ENCODE data around the gene ATAD3C. TPM values are rescaled to one million over a fixed set of nuclear protein-coding genes. Genes with fewer than 3 reads are reported as not detected.
"Not testable (repeated sequence)": the region's sequence is repeated elsewhere in the genome, so short reads cannot be mapped to it uniquely, and the experiment has no call there.

Gene ATAD3C
- total RNA-seq, 1 donor from 2014 or later = not detected

- Histone ChIP-seq H3K9me3 (no peaks in the 10 kb centered on the region), H3K4me1 (no peaks in the 10 kb centered on the region), H3K4me3 (no peak overlapping the region), H3K27ac (no peak overlapping the region), H3K27me3 (no peaks in the 10 kb centered on the region), H3K36me3 (peaks cover 0 to 70% of the 10 kb centered on the region in 2 donors)
- no peak for DNase-seq (ENCODE audit: extremely low spot score in 2 of 2)
- TF ChIP-seq CTCF (IDR thresholded peaks at IDR 0.05) = no peak
- TF ChIP-seq POLR2A (IDR thresholded peaks at IDR 0.05) = no peak
- TF ChIP-seq POLR2AphosphoS5 (IDR thresholded peaks at IDR 0.05; ENCODE audit: insufficient read depth in 1 of 2, low read depth in 1 of 2) = no peak
- intact Hi-C loops (cut with DNase I) = no loop called here
Observed at GRCh38 chr1:1487701-1488100, 38.2 kb downstream of the ATAD3C start.

- H3K4me1 ChIP-seq = no peaks in the 10 kb centered on the region
- H3K27me3 ChIP-seq = no peaks in the 10 kb centered on the region
- intact Hi-C loops (cut with DNase I) = no loop called here
- no peak for DNase-seq (ENCODE audit: extremely low spot score in 2 of 2)
- H3K4me3 ChIP-seq = no peak overlapping the region
- H3K36me3 ChIP-seq = peaks cover 0 to 64% of the 10 kb centered on the region in 2 donors
- H3K27ac ChIP-seq = no peak overlapping the region
- H3K9me3 ChIP-seq = no peaks in the 10 kb centered on the region
- TF ChIP-seq POLR2AphosphoS5 (IDR thresholded peaks at IDR 0.05; ENCODE audit: insufficient read depth in 1 of 2, low read depth in 1 of 2) = no peak
- TF ChIP-seq POLR2A (IDR thresholded peaks at IDR 0.05) = no peak
- TF ChIP-seq CTCF (IDR thresholded peaks at IDR 0.05) = no peak
Observed at GRCh38 chr1:1489231-1489630, 39.7 kb downstream of the ATAD3C start.

- no peak for DNase-seq (ENCODE audit: extremely low spot score in 2 of 2)
- no peak for TF ChIP-seq POLR2AphosphoS5 (IDR thresholded peaks at IDR 0.05; ENCODE audit: insufficient read depth in 1 of 2, low read depth in 1 of 2)
- no peak for TF ChIP-seq CTCF (IDR thresholded peaks at IDR 0.05)
- no peak for TF ChIP-seq POLR2A (IDR thresholded peaks at IDR 0.05)
- no peaks in the 10 kb centered on the region for H3K27me3 ChIP-seq
- no peaks in the 10 kb centered on the region for H3K4me1 ChIP-seq
- no peak overlapping the region for H3K27ac ChIP-seq
- no peaks in the 10 kb centered on the region for H3K9me3 ChIP-seq
- H3K36me3 ChIP-seq = peaks cover 0 to 63% of the 10 kb centered on the region in 2 donors
- intact Hi-C loops (cut with DNase I) = no loop called here
- no peak overlapping the region for H3K4me3 ChIP-seq
Observed at GRCh38 chr1:1489861-1490260, 40.4 kb downstream of the ATAD3C start.

- H3K9me3 ChIP-seq = no peaks in the 10 kb centered on the region
- DNase-seq (ENCODE audit: extremely low spot score in 2 of 2) = no peak
- no peaks in the 10 kb centered on the region for H3K27me3 ChIP-seq
- H3K4me3 ChIP-seq = no peak overlapping the region
- no peak overlapping the region for H3K27ac ChIP-seq
- TF ChIP-seq POLR2AphosphoS5 (IDR thresholded peaks at IDR 0.05; ENCODE audit: insufficient read depth in 1 of 2, low read depth in 1 of 2) (no peak), POLR2A (IDR thresholded peaks at IDR 0.05) (no peak), CTCF (IDR thresholded peaks at IDR 0.05) (no peak)
- H3K36me3 ChIP-seq = peaks cover 0 to 64% of the 10 kb centered on the region in 2 donors
- intact Hi-C loops (cut with DNase I) = no loop called here
- H3K4me1 ChIP-seq = no peaks in the 10 kb centered on the region
Observed at GRCh38 chr1:1490633-1491230, 41.2 kb downstream of the ATAD3C start.

GRCh38 chr1:1491601-1492000 is 42.1 kb downstream of the ATAD3C start:
- peaks cover 0 to 60% of the 10 kb centered on the region in 2 donors for H3K36me3 ChIP-seq
- no peak for DNase-seq (ENCODE audit: extremely low spot score in 2 of 2)
- H3K27me3 ChIP-seq = no peaks in the 10 kb centered on the region
- intact Hi-C loops (cut with DNase I) = no loop called here
- no peaks in the 10 kb centered on the region for H3K4me1 ChIP-seq
- H3K27ac ChIP-seq = no peak overlapping the region
- H3K4me3 ChIP-seq = no peak overlapping the region
- H3K9me3 ChIP-seq = no peaks in the 10 kb centered on the region
- no peak for TF ChIP-seq POLR2A (IDR thresholded peaks at IDR 0.05)

- H3K4me3 ChIP-seq; H3K9me3 ChIP-seq; DNase-seq (ENCODE audit: extremely low spot score in 2 of 2); intact Hi-C loops (cut with DNase I); H3K27ac ChIP-seq; H3K27me3 ChIP-seq; H3K4me1 ChIP-seq: not testable (repeated sequence)
- peaks cover 0 to 43% of the 10 kb centered on the region in 2 donors for H3K36me3 ChIP-seq
Observed at GRCh38 chr1:1494311-1494710, 44.8 kb downstream of the ATAD3C start.

GRCh38 chr1:1495461-1495975 is 46.0 kb downstream of the ATAD3C start:
- DNase-seq (ENCODE audit: extremely low spot score in 2 of 2); H3K4me1 ChIP-seq; H3K4me3 ChIP-seq; intact Hi-C loops (cut with DNase I); H3K27ac ChIP-seq; H3K27me3 ChIP-seq; H3K9me3 ChIP-seq: not testable (repeated sequence)
- H3K36me3 ChIP-seq = peaks cover 0 to 36% of the 10 kb centered on the region in 2 donors

Data from vagina (tissue), 2 donors.